GM18519 (cell line): ENCODE data around the gene HDLBP.

ENCODE experiments used
- ATAC-seq: cut with Tn5 transposase; IDR thresholded peaks from one replicate; pipeline ENCODE4 v1.9.1; 2021; ENCODE audit warnings: mild to moderate bottlenecking, moderate library complexity; ENCODE audit not compliant: unreplicated experiment, low FRiP score

HDLBP gene

DNA sequence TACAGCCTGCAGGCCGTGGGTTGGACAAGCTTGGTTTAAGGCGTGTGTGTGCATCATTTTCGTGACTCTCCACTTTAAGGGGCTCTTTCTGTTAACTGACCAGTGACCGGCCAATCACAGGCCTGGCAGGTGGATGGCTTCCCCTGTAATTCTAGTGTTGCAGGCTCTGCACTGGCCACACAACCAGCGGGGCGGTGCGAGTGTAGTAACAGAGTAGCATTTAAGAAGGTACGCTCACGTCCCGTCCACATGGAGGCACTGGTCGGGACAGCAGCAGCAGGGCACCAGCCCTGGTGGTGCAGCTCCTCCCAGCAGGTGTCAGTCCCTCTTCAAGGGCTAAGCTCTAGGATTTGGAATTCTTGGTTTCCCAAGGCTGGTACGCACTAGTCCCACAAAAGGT is 135.0 kb downstream of the HDLBP start:
- no peak for ATAC-seq

DNA sequence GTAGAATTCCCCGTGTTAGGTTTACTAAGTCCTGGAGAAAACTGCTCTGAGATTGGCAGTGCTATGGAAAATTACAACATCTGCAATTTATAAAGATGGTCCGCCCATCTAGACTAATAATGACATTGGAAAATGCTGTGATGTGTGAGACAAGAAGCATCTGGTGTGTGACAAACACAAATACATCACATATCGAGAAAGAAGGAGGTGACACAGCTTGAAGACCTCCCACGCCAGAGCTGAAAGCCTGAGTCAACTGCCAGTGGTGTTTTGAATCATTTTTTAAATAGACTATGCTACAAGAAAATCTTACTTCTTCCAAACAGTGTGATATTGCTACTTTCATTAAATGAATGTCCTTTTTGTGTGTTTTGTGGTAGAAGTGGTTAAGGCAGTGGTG is 135.6 kb downstream of the HDLBP start:
- ATAC-seq, result no peak

DNA sequence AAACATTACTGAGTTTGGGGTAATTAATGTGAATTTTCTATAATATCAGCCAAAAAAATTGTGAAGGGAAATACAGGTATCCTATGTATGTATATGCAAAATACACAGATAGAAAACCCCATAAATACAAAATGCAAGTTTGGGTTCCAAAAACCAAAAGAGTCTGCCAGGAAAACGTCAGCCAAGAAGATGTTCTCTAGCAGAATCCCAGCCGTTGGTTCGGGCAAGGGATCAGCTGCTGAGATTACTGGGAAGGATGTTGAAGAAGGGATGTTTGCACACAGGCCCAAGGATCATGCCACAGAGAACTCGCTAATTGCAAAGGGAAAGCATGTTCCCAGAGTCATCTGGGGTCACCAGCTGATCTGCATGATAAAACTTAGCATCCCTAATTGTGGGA is 136.5 kb downstream of the HDLBP start:
- ATAC-seq, result no peak

DNA sequence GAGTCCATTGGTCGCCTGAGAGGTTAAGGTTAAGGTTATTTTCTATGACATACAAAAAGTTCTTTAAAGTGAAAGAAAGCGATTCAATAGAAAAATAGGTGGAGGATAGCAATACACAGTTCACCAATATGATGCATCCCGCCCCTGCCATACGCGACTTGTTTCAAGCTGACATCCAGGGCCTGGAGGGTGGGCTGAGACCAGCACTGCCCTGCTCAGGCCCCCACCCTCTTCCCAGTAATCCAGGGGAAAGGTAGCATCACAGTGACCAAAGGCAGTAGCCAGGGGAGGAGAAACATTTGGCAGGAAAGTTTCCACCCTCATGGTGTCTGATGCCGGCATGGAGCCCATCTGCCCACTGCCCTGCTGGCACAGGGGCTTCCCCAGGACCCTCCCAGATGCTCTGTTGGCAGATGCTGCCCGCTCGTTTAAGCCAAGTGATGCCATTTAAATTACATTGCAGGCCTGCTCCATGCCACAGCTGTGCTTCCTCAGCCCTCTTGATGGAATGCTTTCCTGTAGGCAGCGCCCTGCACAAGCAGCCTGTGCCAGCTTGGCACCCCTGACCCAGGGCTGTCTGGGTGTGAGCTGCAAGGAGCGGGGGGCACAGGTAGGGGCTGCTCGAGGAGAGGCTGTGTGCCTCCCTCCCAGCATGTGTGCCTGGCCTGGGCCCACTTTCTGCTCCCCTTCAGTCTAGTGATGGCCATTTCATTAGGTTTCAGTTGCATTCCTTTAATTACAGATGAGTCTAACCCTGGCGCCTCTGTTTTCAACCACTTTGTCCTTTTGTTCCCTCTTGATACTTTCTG is 137.7 kb downstream of the HDLBP start:
- ATAC-seq, result no peak
